ENCODE results near the gene C1S.
A peak's percentile ranks its signal among the peaks of the same experiment; 100 is the strongest.
"Not testable (repeated sequence)": the region's sequence is repeated elsewhere in the genome, so short reads cannot be mapped to it uniquely, and the experiment has no call there.

C1S gene

DNA sequence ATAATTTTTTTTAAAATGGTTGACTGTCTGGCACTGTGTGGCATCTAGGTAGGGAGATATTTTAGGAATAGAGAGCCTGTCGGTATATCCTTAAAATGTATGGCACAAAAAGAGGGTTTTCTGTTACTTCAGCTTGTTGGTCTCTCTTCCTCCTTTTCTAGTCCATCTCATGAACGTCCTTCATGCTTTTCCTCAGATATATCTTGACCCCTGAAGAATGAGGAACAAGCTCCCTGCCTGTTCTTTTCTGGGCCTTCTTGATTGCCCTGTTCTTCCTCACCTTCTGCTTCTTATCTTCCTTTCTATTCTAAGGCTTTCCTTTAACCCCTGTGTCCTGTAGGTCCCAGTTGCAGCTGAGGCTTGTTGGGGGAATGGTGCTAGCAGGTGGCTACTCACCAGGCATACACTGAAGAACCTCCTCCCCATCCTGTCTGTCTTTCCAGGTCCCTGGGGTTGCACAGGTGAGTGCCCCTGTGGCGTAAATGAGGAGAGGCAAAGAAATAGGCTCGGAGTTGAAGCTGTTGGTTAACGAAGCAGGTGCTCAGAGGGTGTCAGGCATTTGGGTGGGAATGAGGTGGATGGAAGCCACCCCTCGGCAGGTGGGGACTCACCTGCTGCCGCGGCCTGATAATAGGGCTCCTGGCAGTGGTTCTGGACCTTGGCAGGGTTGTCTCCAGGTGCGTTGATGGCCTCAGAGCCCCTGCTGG lies 38.9 kb downstream of the C1S start:
- Histone ChIP-seq H3K9me3 (ENCODE audit: control insufficient read depth, low read length) (no peaks in the 10 kb centered on the region), H3K4me3 (ENCODE audit: low read length) (no peak overlapping the region), H3K9ac (ENCODE audit: low read length) (no peak overlapping the region), H3K36me3 (ENCODE audit: control insufficient read depth, insufficient read depth, low read length) (no peaks in the 10 kb centered on the region), H3K4me1 (ENCODE audit: control insufficient read depth, insufficient read depth, low read length) (no peaks in the 10 kb centered on the region), H3K27me3 (ENCODE audit: control insufficient read depth, insufficient read depth, low read length) (no peaks in the 10 kb centered on the region)

DNA sequence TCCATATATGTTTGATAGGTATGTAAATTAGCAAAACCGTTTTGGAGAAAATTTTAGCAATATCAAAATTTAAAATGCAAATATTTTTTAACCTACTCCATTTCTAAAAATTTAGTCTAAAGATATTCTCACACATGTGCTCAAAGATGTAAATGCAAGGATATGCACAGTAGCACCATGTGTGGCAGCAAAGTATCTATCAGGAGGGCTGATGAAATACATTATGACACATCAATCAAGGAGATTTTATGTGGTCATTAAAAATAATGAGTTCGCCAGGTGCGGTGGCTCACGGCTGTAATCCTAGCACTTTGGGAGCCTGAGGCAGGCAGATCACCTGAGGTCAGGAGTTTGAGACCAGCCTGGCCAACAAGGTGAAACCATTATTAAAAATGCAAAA lies 39.7 kb downstream of the C1S start:
- Histone ChIP-seq H3K4me3 (ENCODE audit: low read length) (no peak overlapping the region), H3K36me3 (ENCODE audit: control insufficient read depth, insufficient read depth, low read length) (no peaks in the 10 kb centered on the region), H3K9me3 (ENCODE audit: control insufficient read depth, low read length) (no peaks in the 10 kb centered on the region), H3K27me3 (ENCODE audit: control insufficient read depth, insufficient read depth, low read length) (no peaks in the 10 kb centered on the region), H3K9ac (ENCODE audit: low read length) (no peak overlapping the region), H3K4me1 (ENCODE audit: control insufficient read depth, insufficient read depth, low read length) (no peaks in the 10 kb centered on the region)

DNA sequence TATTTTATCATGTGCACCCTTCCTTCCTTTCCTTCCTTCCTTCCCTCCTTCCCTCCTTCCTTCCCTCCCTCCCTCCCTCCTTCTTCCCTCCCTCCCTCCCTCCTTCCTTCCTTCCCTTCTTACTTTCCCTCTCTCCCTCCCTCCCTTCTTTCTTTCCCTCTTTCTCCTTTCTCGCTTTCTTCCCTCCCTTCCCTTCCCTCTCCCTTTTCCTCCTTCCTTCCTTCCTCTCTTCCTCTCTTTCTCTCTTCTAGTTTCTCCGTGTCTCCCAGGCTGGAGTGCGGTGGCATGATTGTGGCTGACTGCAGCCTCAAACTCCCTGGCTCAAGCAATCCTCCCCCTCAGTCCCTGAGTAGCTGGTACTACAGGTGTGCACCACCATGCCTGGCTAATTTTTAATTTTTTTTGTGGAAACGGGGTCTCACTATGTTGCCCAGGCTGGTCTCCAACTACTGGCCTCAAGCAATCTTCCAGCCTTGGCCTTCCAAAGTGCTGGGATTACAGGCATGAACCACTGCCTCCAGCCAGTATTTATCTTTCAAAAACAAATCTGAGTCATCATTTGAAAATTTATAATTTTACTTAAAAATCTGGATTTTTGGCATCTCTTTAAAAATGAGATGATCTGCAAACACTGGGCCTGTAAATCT lies 40.7 kb downstream of the C1S start:
- Histone ChIP-seq H3K36me3 (ENCODE audit: control insufficient read depth, insufficient read depth, low read length) (no peaks in the 10 kb centered on the region), H3K4me1 (ENCODE audit: control insufficient read depth, insufficient read depth, low read length) (no peaks in the 10 kb centered on the region), H3K4me3 (ENCODE audit: low read length) (no peak overlapping the region), H3K27me3 (ENCODE audit: control insufficient read depth, insufficient read depth, low read length) (no peaks in the 10 kb centered on the region), H3K9me3 (ENCODE audit: control insufficient read depth, low read length) (no peaks in the 10 kb centered on the region), H3K9ac (ENCODE audit: low read length) (no peak overlapping the region)

- Histone ChIP-seq H3K4me1 (ENCODE audit: control insufficient read depth, insufficient read depth, low read length) (no peaks in the 10 kb centered on the region), H3K27me3 (ENCODE audit: control insufficient read depth, insufficient read depth, low read length) (no peaks in the 10 kb centered on the region), H3K9ac (ENCODE audit: low read length) (no peak overlapping the region), H3K4me3 (ENCODE audit: low read length) (no peak overlapping the region), H3K9me3 (ENCODE audit: control insufficient read depth, low read length) (no peaks in the 10 kb centered on the region), H3K36me3 (ENCODE audit: control insufficient read depth, insufficient read depth, low read length) (no peaks in the 10 kb centered on the region)
Measured at GRCh38 chr12:7101694-7102131, 41.2 kb downstream of the C1S start.

DNA sequence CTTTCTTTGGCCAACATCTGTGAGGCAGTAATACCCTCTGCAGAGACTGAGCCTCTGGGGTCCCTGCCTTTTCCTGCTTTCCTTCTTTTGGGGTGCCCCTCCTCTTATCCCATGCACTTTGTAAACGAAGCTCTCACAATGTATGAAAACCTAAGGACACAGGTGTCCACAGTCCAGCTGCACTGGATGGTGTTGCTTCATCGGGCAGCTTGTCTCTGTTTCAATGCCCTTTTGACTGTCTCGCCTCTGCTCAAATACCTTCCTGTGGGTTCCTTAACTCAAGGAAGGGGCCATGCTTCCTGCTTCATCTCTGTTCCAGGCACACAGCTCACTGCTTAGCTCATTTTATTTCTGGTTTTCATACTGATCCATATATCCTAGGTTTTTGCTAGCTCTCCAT lies 42.1 kb downstream of the C1S start:
- Histone ChIP-seq H3K4me1 (ENCODE audit: control insufficient read depth, insufficient read depth, low read length) (no peaks in the 10 kb centered on the region), H3K27me3 (ENCODE audit: control insufficient read depth, insufficient read depth, low read length) (no peaks in the 10 kb centered on the region), H3K4me3 (ENCODE audit: low read length) (no peak overlapping the region), H3K9ac (ENCODE audit: low read length) (no peak overlapping the region), H3K9me3 (ENCODE audit: control insufficient read depth, low read length) (no peaks in the 10 kb centered on the region), H3K36me3 (ENCODE audit: control insufficient read depth, insufficient read depth, low read length) (no peaks in the 10 kb centered on the region)

DNA sequence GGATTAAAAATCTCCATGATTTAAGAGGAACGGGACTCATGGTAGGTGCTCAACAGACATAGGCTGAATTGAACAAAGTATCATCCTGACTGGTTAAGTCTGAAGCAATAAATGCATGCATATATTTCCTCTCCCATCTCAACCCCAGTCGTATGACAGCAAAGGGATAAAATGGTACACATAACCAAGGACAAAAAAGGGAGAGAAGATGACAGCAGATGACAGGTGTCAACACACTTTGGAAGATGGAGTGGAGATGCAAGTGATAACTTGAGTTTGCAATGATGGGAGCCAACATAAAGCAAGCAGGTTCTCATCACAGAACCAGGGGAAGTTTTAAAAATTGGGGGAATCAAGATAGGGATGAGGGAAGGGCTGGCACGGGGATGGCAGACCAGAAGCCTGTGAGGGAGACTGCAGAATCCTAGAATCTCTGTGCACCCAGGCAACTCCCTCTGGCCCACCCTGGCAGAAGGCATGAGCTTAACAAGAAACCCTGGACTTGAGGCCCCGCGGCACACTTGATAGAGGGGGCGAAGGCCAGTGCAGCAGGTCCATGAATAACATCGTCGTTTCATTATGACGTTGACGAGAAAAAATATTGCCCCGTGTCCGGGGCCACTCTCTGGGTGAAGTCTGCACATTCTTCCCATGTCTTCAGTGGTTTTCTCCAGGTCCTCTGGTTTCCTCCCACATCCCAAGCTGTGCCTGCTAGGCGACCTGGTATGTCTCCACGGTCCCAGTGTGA lies 43.5 kb downstream of the C1S start:
- H3K36me3 ChIP-seq (ENCODE audit: control insufficient read depth, insufficient read depth, low read length): no peaks in the 10 kb centered on the region
- no peak overlapping the region for H3K4me3 ChIP-seq (ENCODE audit: low read length)
- no peaks in the 10 kb centered on the region for H3K27me3 ChIP-seq (ENCODE audit: control insufficient read depth, insufficient read depth, low read length)
- no peaks in the 10 kb centered on the region for H3K4me1 ChIP-seq (ENCODE audit: control insufficient read depth, insufficient read depth, low read length)
- no peaks in the 10 kb centered on the region for H3K9me3 ChIP-seq (ENCODE audit: control insufficient read depth, low read length)
- no peak overlapping the region for H3K9ac ChIP-seq (ENCODE audit: low read length)

DNA sequence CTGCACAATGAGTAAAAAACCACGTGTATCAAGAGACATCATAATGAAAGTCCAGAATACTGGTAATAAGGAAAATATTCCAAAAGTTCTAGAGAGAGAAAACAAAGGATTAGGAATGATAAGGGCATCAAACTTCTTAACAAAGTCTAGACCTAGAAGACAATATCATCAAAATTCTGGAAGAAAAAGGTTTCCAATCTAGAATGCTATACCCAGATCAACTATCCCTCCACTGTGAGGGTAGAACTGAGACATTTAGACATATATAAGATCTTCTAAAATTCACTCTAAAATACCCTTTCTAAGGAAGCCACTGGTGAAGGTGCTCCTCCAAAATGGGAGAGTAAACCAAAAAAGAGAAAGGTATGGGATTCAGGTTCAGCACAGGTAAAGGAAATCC lies 45.6 kb downstream of the C1S start:
- Histone ChIP-seq H3K4me3 (ENCODE audit: low read length) (no peak overlapping the region), H3K36me3 (ENCODE audit: control insufficient read depth, insufficient read depth, low read length) (no peaks in the 10 kb centered on the region), H3K27me3 (ENCODE audit: control insufficient read depth, insufficient read depth, low read length) (no peaks in the 10 kb centered on the region), H3K4me1 (ENCODE audit: control insufficient read depth, insufficient read depth, low read length) (peaks cover 6% of the 10 kb centered on the region), H3K9ac (ENCODE audit: low read length) (no peak overlapping the region), H3K9me3 (ENCODE audit: control insufficient read depth, low read length) (no peaks in the 10 kb centered on the region)

DNA sequence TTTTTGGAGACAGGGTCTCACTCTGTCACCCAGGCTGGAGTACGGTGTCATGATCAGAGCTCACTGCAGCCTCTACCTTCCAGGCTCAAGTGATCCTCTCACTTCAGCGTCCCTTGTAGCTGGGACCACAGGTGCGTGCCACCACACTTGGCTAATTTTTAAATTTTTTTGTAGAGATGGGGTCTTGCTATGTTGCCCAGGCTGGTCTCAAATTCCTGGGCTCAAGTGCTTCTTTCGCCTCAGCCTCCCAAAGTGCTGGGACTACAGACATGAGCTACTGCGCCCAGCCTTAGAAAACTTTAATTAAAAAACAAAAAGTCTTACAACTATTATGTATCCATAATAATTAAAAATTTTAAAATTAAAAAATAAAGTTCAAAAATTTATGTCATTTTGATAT lies 46.7 kb downstream of the C1S start:
- H3K9me3 ChIP-seq (ENCODE audit: control insufficient read depth, low read length); H3K9ac ChIP-seq (ENCODE audit: low read length); H3K4me1 ChIP-seq (ENCODE audit: control insufficient read depth, insufficient read depth, low read length); H3K36me3 ChIP-seq (ENCODE audit: control insufficient read depth, insufficient read depth, low read length); H3K4me3 ChIP-seq (ENCODE audit: low read length); H3K27me3 ChIP-seq (ENCODE audit: control insufficient read depth, insufficient read depth, low read length): not testable (repeated sequence)

DNA sequence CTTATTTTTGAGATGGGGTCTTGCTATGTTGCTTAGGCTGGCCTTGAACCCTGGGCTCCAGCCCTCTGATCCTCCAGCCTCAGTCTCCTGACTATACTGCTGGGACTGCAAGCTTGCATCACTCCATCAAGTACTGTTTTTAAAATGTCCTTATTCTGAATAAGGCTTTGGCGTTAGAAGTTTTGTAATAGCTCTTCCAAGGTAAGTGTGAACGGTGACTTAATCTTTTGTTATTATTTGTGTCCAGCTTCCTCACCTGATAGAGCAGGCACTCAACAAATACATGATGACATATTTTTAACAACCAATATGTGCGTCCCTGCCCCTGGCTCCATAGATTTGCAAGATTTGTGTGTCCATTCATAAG lies 47.1 kb downstream of the C1S start:
- peak overlapping the region; percentile 66 for H3K4me3 ChIP-seq (ENCODE audit: low read length)
- no peaks in the 10 kb centered on the region for H3K36me3 ChIP-seq (ENCODE audit: control insufficient read depth, insufficient read depth, low read length)
- no peaks in the 10 kb centered on the region for H3K27me3 ChIP-seq (ENCODE audit: control insufficient read depth, insufficient read depth, low read length)
- H3K4me1 ChIP-seq (ENCODE audit: control insufficient read depth, insufficient read depth, low read length): peaks cover 6% of the 10 kb centered on the region
- H3K9me3 ChIP-seq (ENCODE audit: control insufficient read depth, low read length): no peaks in the 10 kb centered on the region
- H3K9ac ChIP-seq (ENCODE audit: low read length): peak overlapping the region; percentile 95

GRCh38 chr12:7108003-7108795 lies 47.7 kb downstream of the C1S start:
- peaks cover 6% of the 10 kb centered on the region for H3K4me1 ChIP-seq (ENCODE audit: control insufficient read depth, insufficient read depth, low read length)
- H3K9ac ChIP-seq (ENCODE audit: low read length): peak overlapping the region; percentile 95
- H3K36me3 ChIP-seq (ENCODE audit: control insufficient read depth, insufficient read depth, low read length): no peaks in the 10 kb centered on the region
- no peaks in the 10 kb centered on the region for H3K27me3 ChIP-seq (ENCODE audit: control insufficient read depth, insufficient read depth, low read length)
- H3K4me3 ChIP-seq (ENCODE audit: low read length): peak overlapping the region; percentile 66
- no peaks in the 10 kb centered on the region for H3K9me3 ChIP-seq (ENCODE audit: control insufficient read depth, low read length)

DNA sequence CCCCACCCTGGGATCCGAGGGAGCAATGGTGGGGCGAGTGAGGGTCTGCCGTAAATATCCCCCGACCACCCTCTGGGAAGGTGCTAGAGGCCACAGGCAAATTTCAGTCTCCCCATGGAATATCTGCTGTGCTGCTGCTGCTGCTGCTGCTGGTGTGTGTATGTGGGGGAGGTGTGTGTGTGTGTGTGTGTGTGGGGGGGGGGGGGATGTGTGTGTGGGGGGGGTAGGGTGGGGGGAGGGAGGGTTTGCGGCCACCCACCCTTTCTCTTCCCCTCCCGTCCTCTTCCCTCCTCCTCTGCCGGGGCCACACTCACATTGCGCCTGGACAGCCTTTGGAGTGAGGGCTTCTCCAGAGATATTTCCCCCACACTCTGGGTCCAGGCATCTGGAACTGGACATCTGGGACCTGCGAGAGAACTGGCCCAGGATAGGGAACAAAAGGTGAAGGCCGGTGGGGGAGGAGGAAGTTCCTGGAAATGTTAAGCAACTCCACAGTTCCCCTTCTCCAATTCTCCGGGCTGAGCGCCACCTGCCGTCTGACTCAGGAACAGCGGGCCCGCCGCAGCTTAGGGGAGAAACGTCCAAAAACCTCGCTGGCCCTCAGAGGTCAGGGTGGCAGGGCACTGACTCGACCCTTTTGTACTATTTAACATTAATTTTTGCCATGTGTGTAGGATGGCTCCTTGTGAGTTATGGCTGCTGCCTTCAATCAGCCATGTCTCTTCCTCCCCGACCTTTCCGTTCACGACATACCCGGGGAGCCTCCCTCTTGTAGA lies 48.5 kb downstream of the C1S start, which contains the start of gene C1RL:
TSS of gene C1RL (minus strand) at position 419 of the 776 bp plus-strand sequence. CDS start at position 385, 34 bp downstream.
- Histone ChIP-seq H3K36me3 (ENCODE audit: control insufficient read depth, insufficient read depth, low read length) (no peaks in the 10 kb centered on the region), H3K4me1 (ENCODE audit: control insufficient read depth, insufficient read depth, low read length) (peaks cover 6% of the 10 kb centered on the region), H3K9ac (ENCODE audit: low read length) (peak within 1 kb of the TSS; percentile 95), H3K4me3 (ENCODE audit: low read length) (peak within 1 kb of the TSS; percentile 66), H3K27me3 (ENCODE audit: control insufficient read depth, insufficient read depth, low read length) (no peaks in the 10 kb centered on the region), H3K9me3 (ENCODE audit: control insufficient read depth, low read length) (no peaks in the 10 kb centered on the region)

Measured in mucosa of stomach (tissue), 1 donor.